Keratinocyte (primary cell): ENCODE results near the gene CUL1. TPM values are rescaled to one million over a fixed set of nuclear protein-coding genes. Genes with fewer than 3 reads are reported as not detected.

Source experiments
- DNase-seq: peaks from one replicate; pipeline ENCODE4 v3.0.0-alpha.2; 2011; ENCODE audit warnings: low read depth, missing footprints, low spot score
- FAIRE-seq: peaks from 2 replicates; lab custom pipeline; 2011; peaks lifted over from hg19 to GRCh38; lab: Jason Lieb, UNC
- H2AFZ ChIP-seq: 2 replicates; pipeline ENCODE4 v1.6.0; 2012; ENCODE audit warnings: low read length, control low read depth, inconsistent platforms; ENCODE audit not compliant: control insufficient read depth
- H3K27ac ChIP-seq: 2 replicates; pipeline ENCODE4 v1.5.1; 2011; ENCODE audit warnings: low read length; ENCODE audit not compliant: control insufficient read depth, insufficient read depth
- H3K27me3 ChIP-seq: 3 replicates; pipeline ENCODE4 v1.6.0; 2011; ENCODE audit warnings: low read length; ENCODE audit not compliant: control insufficient read depth, insufficient read depth; ENCODE audit errors: extremely low read depth
- H3K36me3 ChIP-seq, 2 experiments: 2 replicates in 1 of 2; 3 replicates in 1 of 2; pipeline ENCODE4 v1.5.1; 2011; ENCODE audit warnings: low read length in 2 of 2, mild to moderate bottlenecking in 1 of 2; ENCODE audit not compliant: control insufficient read depth in 2 of 2, insufficient read depth in 2 of 2; ENCODE audit errors: extremely low read depth in 1 of 2
- H3K4me1 ChIP-seq: 3 replicates; pipeline ENCODE4 v1.5.1; 2011; ENCODE audit warnings: low read length; ENCODE audit not compliant: control insufficient read depth, insufficient read depth; ENCODE audit errors: extremely low read depth
- H3K4me2 ChIP-seq: 3 replicates; pipeline ENCODE4 v1.6.0; 2011; ENCODE audit warnings: low read depth, low read length; ENCODE audit not compliant: control insufficient read depth, insufficient read depth; ENCODE audit errors: extremely low read depth
- H3K4me3 ChIP-seq, 3 experiments: fragments of 200-600 bp in 1 of 3; sonication (generic) in 1 of 3; 2 replicates in 2 of 3; 3 replicates in 1 of 3; pipeline ENCODE4 v1.5.1; 2011 to 2016; ENCODE audit warnings: low read length in 3 of 3, mild to moderate bottlenecking in 3 of 3, control low read depth in 2 of 3, inconsistent platforms in 1 of 3, low read depth in 1 of 3, mixed read lengths in 1 of 3, mixed run types in 1 of 3, moderate library complexity in 1 of 3; ENCODE audit not compliant: control insufficient read depth in 2 of 3, insufficient read depth in 2 of 3; ENCODE audit errors: extremely low read depth in 1 of 3
- H3K79me2 ChIP-seq: 2 replicates; pipeline ENCODE4 v1.6.0; 2012; ENCODE audit warnings: low read length; ENCODE audit not compliant: control insufficient read depth, insufficient read depth
- H3K9ac ChIP-seq: 3 replicates; pipeline ENCODE4 v1.6.0; 2011; ENCODE audit warnings: low read length; ENCODE audit not compliant: control insufficient read depth, insufficient read depth; ENCODE audit errors: extremely low read depth
- H3K9me1 ChIP-seq: 3 replicates; pipeline ENCODE4 v1.6.0; 2011; ENCODE audit warnings: low read length; ENCODE audit not compliant: control insufficient read depth, insufficient read depth; ENCODE audit errors: extremely low read depth
- H3K9me3 ChIP-seq: 2 replicates; pipeline ENCODE4 v1.5.1; 2012; ENCODE audit warnings: low read depth, low read length; ENCODE audit not compliant: control insufficient read depth
- H4K20me1 ChIP-seq: 3 replicates; pipeline ENCODE4 v1.6.0; 2011; ENCODE audit warnings: low read length; ENCODE audit not compliant: control insufficient read depth, insufficient read depth; ENCODE audit errors: extremely low read depth
- EZH2 ChIP-seq: IDR thresholded peaks from one replicate; pipeline ENCODE4 v1.6.1; 2012; ENCODE audit warnings: inconsistent platforms, mild to moderate bottlenecking, low read length, moderate library complexity
- dilution Hi-C: fragments of 300-500 bp; cut with MboI; formaldehyde crosslinking; loops from one replicate; pipeline ENCODE4 v1.7.0; 2020; ENCODE audit warnings: low sequenced_read_pairs; ENCODE audit not compliant: extremely low pct_ligation_motif_present
- polyA plus RNA-seq, 5 experiments: library from polyadenylated mRNA; depleted of rRNA in 3 of 5; stranded (reverse) in 3 of 5; stranded (forward) in 1 of 5; unstranded in 1 of 5; fragments of >200 nt; gene quantifications; 1 replicate in 1 of 5; 2 replicates in 3 of 5; 3 replicates in 1 of 5; pipeline versions ENCODE4 v1.2.1 to v1.2.3, GENCODE V29; 2011 to 2012; ENCODE audit warnings: missing spikeins in 2 of 5, low read depth in 1 of 5, low replicate concordance in 1 of 5
- TF ChIP-seq, protein P1 (sequence below), 3 experiments: IDR thresholded peaks in 1 of 3; conservative IDR thresholded peaks in 1 of 3; optimal IDR thresholded peaks in 1 of 3; 2 replicates in 2 of 3; 3 replicates in 1 of 3; pipeline versions ENCODE3 to v1.5.1; 2011; ENCODE audit warnings: low read length in 3 of 3, mild to moderate bottlenecking in 3 of 3, moderate library complexity in 2 of 3, control low read depth in 1 of 3, inconsistent platforms in 1 of 3; ENCODE audit not compliant: insufficient read depth in 2 of 3; ENCODE audit errors: extremely low read depth in 1 of 3

CUL1 gene
- polyA plus RNA-seq, 1 donor (not counting 4 experiments of a cell fraction or from before 2014, with no cell fraction given): 55.4 TPM

DNA sequence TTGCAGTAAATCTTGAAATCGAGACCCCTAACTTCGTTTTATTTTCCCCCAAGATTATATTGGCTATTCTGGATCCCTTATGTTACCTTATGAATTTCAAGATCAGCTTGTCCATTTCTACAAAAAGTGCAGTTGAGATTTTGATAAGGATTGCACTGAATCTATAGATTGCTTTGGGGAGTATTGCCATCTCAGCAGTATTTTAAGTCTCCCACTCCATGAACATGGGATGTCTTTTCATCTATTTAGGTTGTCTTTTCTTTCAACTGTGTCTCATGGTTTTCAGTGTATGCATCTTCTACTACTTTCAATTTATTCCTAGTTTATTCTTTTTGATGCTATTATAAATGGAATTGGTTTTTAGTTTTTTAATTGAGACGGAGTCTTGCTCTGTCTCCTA lies 95.8 kb downstream of the CUL1 start:
- no peak overlapping the region for H3K4me3 ChIP-seq
- H3K9ac ChIP-seq: no peak overlapping the region
- no peak overlapping the region for H2AFZ ChIP-seq
- dilution Hi-C loops: no loop called here
- no peaks in the 10 kb centered on the region for H3K27me3 ChIP-seq
- no peaks in the 10 kb centered on the region for H3K9me1 ChIP-seq
- no peak overlapping the region for H3K4me2 ChIP-seq
- no peaks in the 10 kb centered on the region for H3K4me1 ChIP-seq
- no peaks in the 10 kb centered on the region for H3K79me2 ChIP-seq
- DNase-seq (no peak), FAIRE-seq (no peak)
- H3K36me3 ChIP-seq: peaks cover 30% of the 10 kb centered on the region in 2 experiments
- no peak overlapping the region for H3K27ac ChIP-seq
- H4K20me1 ChIP-seq: no peaks in the 10 kb centered on the region
- no peak for TF ChIP-seq EZH2
- TF ChIP-seq, protein P1, sequence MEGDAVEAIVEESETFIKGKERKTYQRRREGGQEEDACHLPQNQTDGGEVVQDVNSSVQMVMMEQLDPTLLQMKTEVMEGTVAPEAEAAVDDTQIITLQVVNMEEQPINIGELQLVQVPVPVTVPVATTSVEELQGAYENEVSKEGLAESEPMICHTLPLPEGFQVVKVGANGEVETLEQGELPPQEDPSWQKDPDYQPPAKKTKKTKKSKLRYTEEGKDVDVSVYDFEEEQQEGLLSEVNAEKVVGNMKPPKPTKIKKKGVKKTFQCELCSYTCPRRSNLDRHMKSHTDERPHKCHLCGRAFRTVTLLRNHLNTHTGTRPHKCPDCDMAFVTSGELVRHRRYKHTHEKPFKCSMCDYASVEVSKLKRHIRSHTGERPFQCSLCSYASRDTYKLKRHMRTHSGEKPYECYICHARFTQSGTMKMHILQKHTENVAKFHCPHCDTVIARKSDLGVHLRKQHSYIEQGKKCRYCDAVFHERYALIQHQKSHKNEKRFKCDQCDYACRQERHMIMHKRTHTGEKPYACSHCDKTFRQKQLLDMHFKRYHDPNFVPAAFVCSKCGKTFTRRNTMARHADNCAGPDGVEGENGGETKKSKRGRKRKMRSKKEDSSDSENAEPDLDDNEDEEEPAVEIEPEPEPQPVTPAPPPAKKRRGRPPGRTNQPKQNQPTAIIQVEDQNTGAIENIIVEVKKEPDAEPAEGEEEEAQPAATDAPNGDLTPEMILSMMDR (optimal IDR thresholded peaks at IDR 0.05 in 1 of 3, IDR thresholded peaks at IDR 0.05 in 1 of 3, conservative IDR thresholded peaks at IDR 0.05 in 1 of 3; ENCODE audit: extremely low read depth in 1 of 3, insufficient read depth in 2 of 3, low read length in 3 of 3): no peak
- no peaks in the 10 kb centered on the region for H3K9me3 ChIP-seq

DNA sequence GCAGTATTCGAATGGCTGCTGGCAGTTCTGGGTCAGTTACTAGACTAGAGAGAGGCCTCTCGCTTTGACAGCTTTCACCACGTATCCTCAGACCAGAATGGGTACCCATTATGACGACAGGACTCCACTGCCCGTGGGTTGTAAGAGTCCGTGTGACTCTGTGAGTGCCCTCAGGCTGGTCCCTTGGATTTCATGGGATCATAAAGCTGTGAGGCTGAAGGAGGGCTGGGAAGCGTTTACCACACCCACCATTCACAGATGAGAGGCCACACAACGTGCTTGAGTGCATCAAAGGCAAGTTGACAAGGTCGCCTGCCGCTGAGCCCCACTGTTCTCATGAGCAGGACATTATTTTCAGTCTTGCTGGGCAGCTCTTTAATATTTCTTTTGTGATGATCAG lies 98.1 kb downstream of the CUL1 start:
- Histone ChIP-seq H3K27ac (no peak overlapping the region), H3K4me3 (no peak overlapping the region)
- no peak for TF ChIP-seq EZH2
- TF ChIP-seq, protein P1 (optimal IDR thresholded peaks at IDR 0.05 in 1 of 3, IDR thresholded peaks at IDR 0.05 in 1 of 3, conservative IDR thresholded peaks at IDR 0.05 in 1 of 3; ENCODE audit: extremely low read depth in 1 of 3, insufficient read depth in 2 of 3, low read length in 3 of 3): no peak

More for the DNA sequence above, 98.1 kb downstream of the CUL1 start:
- no peak overlapping the region for H3K4me2 ChIP-seq
- FAIRE-seq: no peak
- no peaks in the 10 kb centered on the region for H4K20me1 ChIP-seq
- no peaks in the 10 kb centered on the region for H3K27me3 ChIP-seq
- H3K4me1 ChIP-seq: no peaks in the 10 kb centered on the region
- H3K36me3 ChIP-seq: peaks cover 22 to 31% of the 10 kb centered on the region in 2 experiments
- no peak for DNase-seq
- H3K9ac ChIP-seq: no peak overlapping the region
- no peaks in the 10 kb centered on the region for H3K9me3 ChIP-seq
- no peak overlapping the region for H2AFZ ChIP-seq
- dilution Hi-C loops: no loop called here
- no peaks in the 10 kb centered on the region for H3K79me2 ChIP-seq
- no peaks in the 10 kb centered on the region for H3K9me1 ChIP-seq
